DOHH2 (cell line): ENCODE data around the gene HSPA13.
"Not testable (repeated sequence)": the region's sequence is repeated elsewhere in the genome, so short reads cannot be mapped to it uniquely, and the experiment has no call there.

ENCODE experiments used
- EZH2phosphoT487 ChIP-seq: fragments of 200-600 bp; sonication (generic); IDR thresholded peaks from 2 replicates; pipeline ENCODE4 v1.6.1; 2017; ENCODE audit warnings: borderline replicate concordance, mild to moderate bottlenecking, antibody characterized with exemption, low read length, moderate library complexity, mixed read lengths
- TF ChIP-seq, protein P1 (sequence below): fragments of 200-600 bp; sonication (generic); IDR thresholded peaks from one replicate; pipeline ENCODE4 v1.5.1; 2014; ENCODE audit warnings: antibody characterized with exemption, mild to moderate bottlenecking, low read depth, low read length; ENCODE audit not compliant: poor library complexity, severe bottlenecking

DNA sequence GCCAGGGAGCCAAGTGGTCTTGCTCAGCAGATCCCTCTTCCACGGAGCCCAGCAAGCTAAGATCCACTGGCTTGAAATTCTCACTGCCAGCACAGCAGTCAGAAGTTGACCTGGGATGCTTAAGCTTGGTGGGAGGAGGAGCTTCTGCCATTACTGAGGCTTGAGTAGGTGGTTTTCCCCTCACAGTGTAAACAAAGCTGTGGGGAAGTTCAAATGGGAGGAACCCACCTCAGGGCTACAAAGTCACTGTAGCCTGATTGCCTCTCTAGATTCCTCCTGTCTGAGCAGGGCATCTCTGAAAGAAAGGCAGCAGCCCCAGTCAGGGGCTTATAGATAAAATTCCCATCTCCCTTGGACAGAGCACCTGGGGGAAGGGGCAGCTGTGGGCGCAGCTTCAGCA lies 55.6 kb downstream of the HSPA13 start:
- TF ChIP-seq, protein P1, sequence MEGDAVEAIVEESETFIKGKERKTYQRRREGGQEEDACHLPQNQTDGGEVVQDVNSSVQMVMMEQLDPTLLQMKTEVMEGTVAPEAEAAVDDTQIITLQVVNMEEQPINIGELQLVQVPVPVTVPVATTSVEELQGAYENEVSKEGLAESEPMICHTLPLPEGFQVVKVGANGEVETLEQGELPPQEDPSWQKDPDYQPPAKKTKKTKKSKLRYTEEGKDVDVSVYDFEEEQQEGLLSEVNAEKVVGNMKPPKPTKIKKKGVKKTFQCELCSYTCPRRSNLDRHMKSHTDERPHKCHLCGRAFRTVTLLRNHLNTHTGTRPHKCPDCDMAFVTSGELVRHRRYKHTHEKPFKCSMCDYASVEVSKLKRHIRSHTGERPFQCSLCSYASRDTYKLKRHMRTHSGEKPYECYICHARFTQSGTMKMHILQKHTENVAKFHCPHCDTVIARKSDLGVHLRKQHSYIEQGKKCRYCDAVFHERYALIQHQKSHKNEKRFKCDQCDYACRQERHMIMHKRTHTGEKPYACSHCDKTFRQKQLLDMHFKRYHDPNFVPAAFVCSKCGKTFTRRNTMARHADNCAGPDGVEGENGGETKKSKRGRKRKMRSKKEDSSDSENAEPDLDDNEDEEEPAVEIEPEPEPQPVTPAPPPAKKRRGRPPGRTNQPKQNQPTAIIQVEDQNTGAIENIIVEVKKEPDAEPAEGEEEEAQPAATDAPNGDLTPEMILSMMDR: not testable (repeated sequence)
- TF ChIP-seq EZH2phosphoT487: not testable (repeated sequence)
